ENCODE measurements around the gene MRPL27. TPM values are rescaled to one million over a fixed set of nuclear protein-coding genes. Genes with fewer than 3 reads are reported as not detected.

The MRPL27 gene
- total RNA-seq, 2 donors from 2014 or later, result 70.9 to 76.7 TPM

DNA sequence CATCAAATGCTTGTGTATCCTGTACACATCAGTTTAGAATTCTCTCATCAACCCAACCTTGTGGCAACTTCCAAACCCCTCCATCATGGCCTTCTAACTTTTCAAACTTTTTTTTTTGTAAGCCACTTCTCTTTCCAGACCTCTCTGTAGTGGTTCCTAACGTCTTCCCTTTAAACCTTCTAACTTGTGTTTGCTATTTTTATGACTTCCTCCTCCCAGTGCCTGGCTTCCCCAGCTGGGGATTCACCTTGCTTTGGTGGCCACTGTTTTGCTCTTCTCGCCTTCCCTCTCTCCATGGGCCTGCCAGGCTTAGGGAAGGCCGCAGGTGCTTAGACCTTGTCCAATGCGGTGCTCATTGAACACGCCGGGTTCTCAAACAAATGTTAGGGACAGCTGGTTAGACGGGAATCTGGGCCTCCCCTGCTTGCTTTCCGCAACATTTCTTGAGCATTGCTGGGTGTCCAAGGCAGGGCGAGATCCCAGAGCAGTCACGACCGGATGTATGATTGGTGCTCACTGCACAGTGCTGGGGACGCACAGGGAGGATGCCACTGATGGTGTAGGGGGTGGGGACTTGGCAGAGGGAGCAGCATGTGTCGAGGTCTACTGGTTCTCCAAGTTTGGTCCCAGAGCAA, 28.1 kb downstream of the MRPL27 start:
- no peak overlapping the region for H3K27ac ChIP-seq (ENCODE audit: low read depth, low read length)
- H3K4me3 Mint-ChIP-seq, result peak overlapping the region; percentile 94
- H3K27ac Mint-ChIP-seq, result no peak overlapping the region
- H3K36me3 ChIP-seq (ENCODE audit: control insufficient read depth, insufficient read depth, low read length), result no peaks in the 10 kb centered on the region
- DNase-seq, result no peak
- TF ChIP-seq, protein P1, sequence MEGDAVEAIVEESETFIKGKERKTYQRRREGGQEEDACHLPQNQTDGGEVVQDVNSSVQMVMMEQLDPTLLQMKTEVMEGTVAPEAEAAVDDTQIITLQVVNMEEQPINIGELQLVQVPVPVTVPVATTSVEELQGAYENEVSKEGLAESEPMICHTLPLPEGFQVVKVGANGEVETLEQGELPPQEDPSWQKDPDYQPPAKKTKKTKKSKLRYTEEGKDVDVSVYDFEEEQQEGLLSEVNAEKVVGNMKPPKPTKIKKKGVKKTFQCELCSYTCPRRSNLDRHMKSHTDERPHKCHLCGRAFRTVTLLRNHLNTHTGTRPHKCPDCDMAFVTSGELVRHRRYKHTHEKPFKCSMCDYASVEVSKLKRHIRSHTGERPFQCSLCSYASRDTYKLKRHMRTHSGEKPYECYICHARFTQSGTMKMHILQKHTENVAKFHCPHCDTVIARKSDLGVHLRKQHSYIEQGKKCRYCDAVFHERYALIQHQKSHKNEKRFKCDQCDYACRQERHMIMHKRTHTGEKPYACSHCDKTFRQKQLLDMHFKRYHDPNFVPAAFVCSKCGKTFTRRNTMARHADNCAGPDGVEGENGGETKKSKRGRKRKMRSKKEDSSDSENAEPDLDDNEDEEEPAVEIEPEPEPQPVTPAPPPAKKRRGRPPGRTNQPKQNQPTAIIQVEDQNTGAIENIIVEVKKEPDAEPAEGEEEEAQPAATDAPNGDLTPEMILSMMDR (conservative IDR thresholded peaks at IDR 0.05), result no peak
- H3K9ac ChIP-seq (ENCODE audit: extremely low read depth, low read length, poor library complexity, severe bottlenecking), result no peak overlapping the region
- peaks cover 28% of the 10 kb centered on the region for H3K4me1 Mint-ChIP-seq
- no peaks in the 10 kb centered on the region for H3K9me3 Mint-ChIP-seq
- H3K9me3 ChIP-seq (ENCODE audit: control insufficient read depth, low read length), result no peaks in the 10 kb centered on the region
- H3K27me3 ChIP-seq (ENCODE audit: control insufficient read depth, insufficient read depth, low read length, poor library complexity, severe bottlenecking), result peaks cover 10% of the 10 kb centered on the region
- H3K4me1 ChIP-seq (ENCODE audit: control insufficient read depth, insufficient read depth, low read length), result peaks cover 10% of the 10 kb centered on the region
- H3K27me3 Mint-ChIP-seq (ENCODE audit: insufficient read depth), result peaks cover 16% of the 10 kb centered on the region
- H3K36me3 Mint-ChIP-seq (ENCODE audit: low read depth), result peaks cover 7% of the 10 kb centered on the region
- WGBS, 2 experiments (ENCODE audit: insufficient coverage in 1 of 2, insufficient read length in 1 of 2), result 85 to 86% methylated on average over 5 to 13 of the region's 13 CpGs
- peak overlapping the region; percentile 76 for H3K4me3 ChIP-seq (ENCODE audit: low read length)

DNA sequence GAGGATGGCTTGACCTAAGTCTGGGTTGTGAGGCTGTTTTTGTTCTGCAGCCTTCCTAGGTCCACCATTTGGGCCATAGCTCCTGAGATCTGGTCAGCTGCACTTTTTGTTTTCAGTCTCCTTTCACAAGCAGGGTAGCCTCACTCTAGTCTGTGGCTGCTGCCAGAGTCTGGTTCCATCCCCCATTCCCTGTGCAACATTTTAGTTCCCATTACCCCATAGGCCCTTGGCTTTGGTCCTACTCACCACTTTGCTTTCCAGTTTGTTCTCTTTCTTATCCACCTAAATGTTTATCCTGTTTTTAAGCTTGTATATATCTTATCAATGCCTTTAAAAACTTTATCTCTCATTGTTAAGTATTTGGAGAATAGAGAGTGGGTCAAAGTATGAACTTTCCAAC, 33.6 kb downstream of the MRPL27 start:
- TF ChIP-seq, protein P1 (conservative IDR thresholded peaks at IDR 0.05), result no peak
- H3K9me3 Mint-ChIP-seq, result peaks cover 15% of the 10 kb centered on the region
- H3K4me3 Mint-ChIP-seq, result no peak overlapping the region
- no peaks in the 10 kb centered on the region for H3K4me1 Mint-ChIP-seq
- Histone ChIP-seq H3K27me3 (ENCODE audit: control insufficient read depth, insufficient read depth, low read length, poor library complexity, severe bottlenecking) (peaks cover under 1% of the 10 kb centered on the region), H3K27ac (ENCODE audit: low read depth, low read length) (no peak overlapping the region), H3K9ac (ENCODE audit: extremely low read depth, low read length, poor library complexity, severe bottlenecking) (no peak overlapping the region), H3K4me1 (ENCODE audit: control insufficient read depth, insufficient read depth, low read length) (no peaks in the 10 kb centered on the region), H3K36me3 (ENCODE audit: control insufficient read depth, insufficient read depth, low read length) (no peaks in the 10 kb centered on the region), H3K4me3 (ENCODE audit: low read length) (no peak overlapping the region), H3K9me3 (ENCODE audit: control insufficient read depth, low read length) (peaks cover 25% of the 10 kb centered on the region)
- H3K27ac Mint-ChIP-seq, result no peak overlapping the region
- H3K27me3 Mint-ChIP-seq (ENCODE audit: insufficient read depth), result peaks cover 2% of the 10 kb centered on the region
- no peak for DNase-seq
- no peaks in the 10 kb centered on the region for H3K36me3 Mint-ChIP-seq (ENCODE audit: low read depth)

DNA sequence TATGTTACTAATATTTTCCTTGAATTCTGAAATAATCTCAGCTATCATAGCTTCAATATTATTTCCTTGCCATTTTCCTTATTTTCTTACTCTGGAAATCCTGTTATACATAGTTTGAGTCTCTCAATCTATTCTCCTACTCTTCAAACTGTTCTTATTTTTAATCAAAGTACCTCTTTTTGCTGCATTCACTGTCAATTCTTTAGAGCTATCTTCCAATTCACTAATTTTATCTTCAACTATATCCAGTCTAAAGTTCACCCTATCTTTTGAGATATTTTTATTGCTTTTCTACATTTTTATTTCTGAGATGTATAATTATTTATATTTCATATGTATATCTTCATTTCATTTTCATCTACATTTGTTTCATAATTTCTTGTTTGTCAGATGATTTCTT, 34.3 kb downstream of the MRPL27 start:
- Histone ChIP-seq H3K4me3 (ENCODE audit: low read length) (no peak overlapping the region), H3K36me3 (ENCODE audit: control insufficient read depth, insufficient read depth, low read length) (no peaks in the 10 kb centered on the region), H3K9me3 (ENCODE audit: control insufficient read depth, low read length) (peaks cover 25% of the 10 kb centered on the region), H3K9ac (ENCODE audit: extremely low read depth, low read length, poor library complexity, severe bottlenecking) (no peak overlapping the region), H3K4me1 (ENCODE audit: control insufficient read depth, insufficient read depth, low read length) (no peaks in the 10 kb centered on the region), H3K27me3 (ENCODE audit: control insufficient read depth, insufficient read depth, low read length, poor library complexity, severe bottlenecking) (no peaks in the 10 kb centered on the region), H3K27ac (ENCODE audit: low read depth, low read length) (no peak overlapping the region)
- H3K4me1 Mint-ChIP-seq, result peaks cover 2% of the 10 kb centered on the region
- no peak overlapping the region for H3K4me3 Mint-ChIP-seq
- H3K27ac Mint-ChIP-seq, result no peak overlapping the region
- peaks cover 15% of the 10 kb centered on the region for H3K9me3 Mint-ChIP-seq
- DNase-seq, result no peak
- H3K36me3 Mint-ChIP-seq (ENCODE audit: low read depth), result no peaks in the 10 kb centered on the region
- TF ChIP-seq, protein P1 (conservative IDR thresholded peaks at IDR 0.05), result no peak
- no peaks in the 10 kb centered on the region for H3K27me3 Mint-ChIP-seq (ENCODE audit: insufficient read depth)

Data from endodermal cell (in vitro differentiated cells).